Measurements from ENCODE around the gene PEX19. TPM values are rescaled to one million over a fixed set of nuclear protein-coding genes. Genes with fewer than 3 reads are reported as not detected.
"Not testable (repeated sequence)": the region's sequence is repeated elsewhere in the genome, so short reads cannot be mapped to it uniquely, and the experiment has no call there.

Gene PEX19
- total RNA-seq, 1 donor from 2014 or later: 61.7 TPM

DNA sequence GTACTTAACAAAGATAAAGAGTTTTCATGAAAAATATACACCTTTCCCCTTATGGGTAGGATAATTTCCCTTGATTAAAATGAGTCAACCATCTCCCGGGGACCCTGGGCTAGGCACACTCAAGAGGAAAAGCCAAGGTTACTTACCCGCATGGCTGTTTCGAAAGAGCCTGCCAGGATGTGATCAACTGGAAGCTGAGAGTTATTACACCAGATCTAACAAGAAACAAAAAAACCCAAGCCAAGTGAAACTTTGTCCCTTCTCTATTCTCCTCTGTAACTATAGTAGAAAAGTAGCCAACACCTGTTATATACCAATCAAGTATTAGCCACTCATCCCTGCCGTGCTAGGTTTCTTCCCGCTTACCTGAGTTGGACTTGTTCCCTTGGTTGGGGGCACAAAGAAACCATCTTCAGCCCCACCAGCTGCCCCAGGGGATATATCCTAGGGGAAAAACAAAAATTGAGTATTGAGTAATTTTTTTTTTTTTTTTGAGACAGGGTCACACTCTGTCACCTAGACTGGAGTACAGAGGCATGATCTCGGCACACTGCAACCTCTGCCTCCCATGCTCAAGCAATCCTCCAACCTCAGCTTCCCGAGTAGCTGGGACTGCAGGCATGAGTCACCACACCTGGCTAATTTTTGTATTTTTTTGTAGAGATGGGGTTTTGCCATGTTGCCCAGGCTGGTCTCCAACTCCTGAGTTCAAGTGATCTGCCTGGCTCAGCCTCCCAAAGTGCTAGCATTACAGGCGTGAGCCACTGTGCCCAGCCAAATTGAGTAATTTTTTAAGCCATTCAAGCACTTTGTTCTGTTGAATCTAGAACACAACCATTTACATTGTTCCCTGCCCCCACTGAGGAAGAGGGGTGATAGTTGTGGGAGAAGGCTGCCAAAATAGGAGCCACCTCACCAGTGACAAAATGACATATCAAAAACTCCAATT, 8.4 kb upstream of the PEX19 start:
- Mint-ChIP-seq H3K4me1 (ENCODE audit: unreplicated experiment) (peaks cover 16% of the 10 kb centered on the region), H3K27me3 (ENCODE audit: unreplicated experiment) (no peaks in the 10 kb centered on the region), H3K4me3 (ENCODE audit: unreplicated experiment) (no peak overlapping the region), H3K36me3 (ENCODE audit: low read depth, unreplicated experiment) (peaks cover 75% of the 10 kb centered on the region), H3K9me3 (ENCODE audit: unreplicated experiment) (no peaks in the 10 kb centered on the region), H3K27ac (ENCODE audit: unreplicated experiment) (peak overlapping the region; percentile 57)
- DNase-seq (ENCODE audit: low spot score): no peak
- no peak for TF ChIP-seq CTCF (IDR thresholded peaks at IDR 0.05; ENCODE audit: unreplicated experiment)

DNA sequence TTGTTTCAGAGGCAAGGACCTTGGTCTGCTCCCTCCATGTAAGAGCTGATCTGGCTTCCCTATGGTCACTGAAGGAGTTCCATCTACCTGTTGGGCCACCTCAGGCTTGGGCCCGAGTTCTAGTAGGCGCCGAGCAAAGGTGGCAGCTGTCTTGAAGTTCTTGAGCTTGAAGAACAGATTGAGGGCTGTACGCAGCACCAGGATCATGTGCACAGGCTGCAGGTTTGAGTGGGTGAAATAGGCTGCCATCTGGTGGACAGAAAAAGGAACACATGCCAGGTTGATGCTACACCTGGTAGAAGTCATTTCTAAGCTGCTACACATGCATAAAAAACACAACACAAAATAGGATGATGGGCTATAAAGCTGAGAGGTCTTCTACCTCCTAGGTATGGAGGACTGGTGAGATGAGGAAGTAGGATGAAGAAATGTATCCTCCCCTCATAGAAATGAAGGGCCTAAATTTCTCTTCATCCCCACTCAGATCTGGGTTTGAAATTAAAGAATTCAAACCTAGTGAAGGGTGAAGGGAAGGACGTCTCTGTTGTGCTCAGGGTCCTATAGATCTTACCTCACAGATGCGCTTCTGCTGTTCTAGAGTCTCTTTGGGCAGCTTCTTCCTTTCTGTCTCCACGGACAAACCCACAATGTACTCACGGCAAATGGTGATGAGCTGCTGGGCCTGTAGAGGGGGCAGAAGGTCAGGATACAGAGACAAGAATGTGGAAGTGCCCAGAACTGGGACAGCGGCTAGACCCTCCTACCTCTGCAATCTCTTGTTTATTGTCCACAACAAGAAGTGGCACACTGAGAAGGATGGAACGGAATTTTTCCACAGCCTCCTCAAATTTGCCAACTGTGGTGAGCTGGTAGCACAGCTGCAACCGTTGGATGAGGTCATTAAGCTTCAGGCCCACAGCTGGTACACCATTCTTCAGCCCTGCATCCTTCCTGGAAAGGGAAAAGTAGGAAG, 6.6 kb upstream of the PEX19 start:
- peaks cover 64% of the 10 kb centered on the region for H3K36me3 Mint-ChIP-seq (ENCODE audit: low read depth, unreplicated experiment)

GRCh38 chr1:160287769-160288168, 2.8 kb upstream of the PEX19 start:
- H3K27ac Mint-ChIP-seq (ENCODE audit: unreplicated experiment); H3K27me3 Mint-ChIP-seq (ENCODE audit: unreplicated experiment); H3K4me3 Mint-ChIP-seq (ENCODE audit: unreplicated experiment); H3K9me3 Mint-ChIP-seq (ENCODE audit: unreplicated experiment); DNase-seq (ENCODE audit: low spot score): not testable (repeated sequence)
- Mint-ChIP-seq H3K36me3 (ENCODE audit: low read depth, unreplicated experiment) (peaks cover 47% of the 10 kb centered on the region), H3K4me1 (ENCODE audit: unreplicated experiment) (peaks cover 37% of the 10 kb centered on the region)

More for the DNA sequence above, 6.6 kb upstream of the PEX19 start:
- no peaks in the 10 kb centered on the region for H3K9me3 Mint-ChIP-seq (ENCODE audit: unreplicated experiment)
- H3K4me1 Mint-ChIP-seq (ENCODE audit: unreplicated experiment): peaks cover 16% of the 10 kb centered on the region
- H3K27ac Mint-ChIP-seq (ENCODE audit: unreplicated experiment): peak overlapping the region; percentile 68
- peak; percentile 88 for TF ChIP-seq CTCF (IDR thresholded peaks at IDR 0.05; ENCODE audit: unreplicated experiment)
- H3K27me3 Mint-ChIP-seq (ENCODE audit: unreplicated experiment): no peaks in the 10 kb centered on the region
- H3K4me3 Mint-ChIP-seq (ENCODE audit: unreplicated experiment): peak overlapping the region; percentile 57
- DNase-seq (ENCODE audit: low spot score): peak; percentile 43

DNA sequence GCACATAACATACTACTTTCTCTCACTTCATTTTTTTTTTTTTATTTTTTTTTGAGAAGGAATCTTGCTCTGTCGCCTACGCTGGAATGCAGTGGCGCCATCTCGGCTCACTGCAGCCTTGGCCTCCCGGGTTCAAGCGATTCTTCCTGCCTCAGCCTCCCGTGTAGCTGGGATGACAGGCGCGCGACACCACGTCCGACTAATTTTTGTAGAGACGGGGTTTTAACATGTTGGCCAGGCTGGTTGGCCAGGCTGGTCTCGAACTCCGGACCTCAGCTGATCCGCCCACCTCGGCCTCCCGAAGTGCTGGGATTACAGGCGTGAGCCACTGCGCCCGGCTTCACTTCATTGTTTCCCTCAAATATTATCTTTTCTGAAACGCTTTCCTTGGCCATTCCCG, 573 bp upstream of the PEX19 start:
- Mint-ChIP-seq H3K27me3 (ENCODE audit: unreplicated experiment) (peaks cover 2% of the 10 kb centered on the region), H3K4me3 (ENCODE audit: unreplicated experiment) (peak overlapping the region; percentile 93), H3K36me3 (ENCODE audit: low read depth, unreplicated experiment) (peaks cover 38% of the 10 kb centered on the region), H3K27ac (ENCODE audit: unreplicated experiment) (peak overlapping the region; percentile 92), H3K4me1 (ENCODE audit: unreplicated experiment) (peaks cover 22% of the 10 kb centered on the region), H3K9me3 (ENCODE audit: unreplicated experiment) (no peaks in the 10 kb centered on the region)
- no peak for DNase-seq (ENCODE audit: low spot score)
- TF ChIP-seq CTCF (IDR thresholded peaks at IDR 0.05; ENCODE audit: unreplicated experiment): no peak

DNA sequence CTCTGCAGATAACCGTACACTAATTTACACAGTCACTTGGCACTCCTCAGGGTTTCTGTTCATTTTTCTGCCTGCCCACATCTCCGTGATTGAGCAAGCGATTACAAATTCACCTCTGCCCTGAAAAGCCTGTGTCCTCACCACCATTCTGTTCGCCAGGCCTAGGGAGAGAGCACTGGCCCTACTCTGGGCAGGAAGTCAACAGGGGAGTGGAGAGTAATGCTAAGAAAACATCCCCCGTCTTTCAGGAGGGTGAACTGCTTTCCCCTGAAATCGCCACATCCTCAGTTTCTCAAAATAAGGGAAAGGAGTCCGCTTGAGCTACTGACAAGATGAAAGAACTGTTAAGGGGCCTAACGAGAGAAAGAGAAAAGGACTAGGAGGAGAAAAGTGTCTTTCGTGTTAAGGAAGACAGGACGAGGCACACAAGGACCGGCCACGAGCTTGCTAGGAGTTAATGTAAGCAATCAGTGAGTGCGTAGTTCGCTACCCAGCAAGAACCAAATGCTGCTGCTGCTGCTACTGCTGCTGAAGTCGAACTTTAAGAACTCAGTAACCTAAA, 632 bp downstream of the PEX19 start:
- H3K36me3 Mint-ChIP-seq (ENCODE audit: low read depth, unreplicated experiment): peaks cover 36% of the 10 kb centered on the region
- no peak for TF ChIP-seq CTCF (IDR thresholded peaks at IDR 0.05; ENCODE audit: unreplicated experiment)
- H3K9me3 Mint-ChIP-seq (ENCODE audit: unreplicated experiment): no peaks in the 10 kb centered on the region
- H3K27ac Mint-ChIP-seq (ENCODE audit: unreplicated experiment): peak overlapping the region; percentile 92
- H3K4me1 Mint-ChIP-seq (ENCODE audit: unreplicated experiment): peaks cover 22% of the 10 kb centered on the region
- H3K4me3 Mint-ChIP-seq (ENCODE audit: unreplicated experiment): peak overlapping the region; percentile 93
- H3K27me3 Mint-ChIP-seq (ENCODE audit: unreplicated experiment): peaks cover 2% of the 10 kb centered on the region
- DNase-seq (ENCODE audit: low spot score): peak; percentile 16

Measured in endothelial cell (in vitro differentiated cells).